NCI-H526 treated with DMSO at 0.1 percent for 48 hours (cell line): ENCODE results near the gene TRNP1.

ENCODE experiments used
- DNase-seq: peaks from one replicate; lab custom pipeline; 2025; lab: John Stamatoyannopoulos, UW

The TRNP1 gene

GRCh38 chr1:27001570-27002360 lies 8.3 kb downstream of the TRNP1 start:
- DNase-seq = no peak

DNA sequence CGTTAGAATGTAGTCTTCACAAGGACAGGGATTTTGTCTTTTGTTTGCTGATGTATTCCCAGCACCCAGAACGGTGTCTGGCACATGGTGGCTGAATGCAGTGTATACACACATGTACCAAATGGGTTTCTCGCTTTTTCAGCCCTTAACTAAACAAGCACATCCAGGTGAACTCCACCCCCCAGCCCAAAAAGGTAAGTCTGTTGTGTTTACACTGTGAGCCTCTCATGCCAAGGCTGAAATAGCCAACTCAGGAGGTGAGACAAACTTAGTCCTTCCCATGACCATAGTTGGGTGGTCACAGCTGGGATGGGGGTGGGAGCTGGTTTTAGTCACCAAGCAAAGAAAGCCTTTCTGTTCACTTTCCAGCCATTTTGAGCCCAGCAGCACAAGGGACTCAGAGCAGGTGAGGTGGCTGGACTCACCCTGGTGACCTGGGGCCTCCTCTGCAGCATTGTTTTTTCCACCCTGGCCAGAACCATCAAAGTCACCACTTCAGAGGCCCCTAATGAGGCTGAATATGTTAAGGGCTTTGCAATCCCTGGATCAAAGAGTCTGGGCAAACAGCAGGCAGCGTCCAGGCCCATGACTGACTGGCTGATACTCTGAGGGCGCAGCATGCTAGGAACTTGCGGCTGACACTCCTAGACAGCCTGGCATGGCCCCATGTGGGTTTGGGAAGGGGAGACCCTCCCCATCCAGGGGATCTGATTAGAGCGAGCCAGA lies 10.4 kb downstream of the TRNP1 start:
- DNase-seq = no peak

DNA sequence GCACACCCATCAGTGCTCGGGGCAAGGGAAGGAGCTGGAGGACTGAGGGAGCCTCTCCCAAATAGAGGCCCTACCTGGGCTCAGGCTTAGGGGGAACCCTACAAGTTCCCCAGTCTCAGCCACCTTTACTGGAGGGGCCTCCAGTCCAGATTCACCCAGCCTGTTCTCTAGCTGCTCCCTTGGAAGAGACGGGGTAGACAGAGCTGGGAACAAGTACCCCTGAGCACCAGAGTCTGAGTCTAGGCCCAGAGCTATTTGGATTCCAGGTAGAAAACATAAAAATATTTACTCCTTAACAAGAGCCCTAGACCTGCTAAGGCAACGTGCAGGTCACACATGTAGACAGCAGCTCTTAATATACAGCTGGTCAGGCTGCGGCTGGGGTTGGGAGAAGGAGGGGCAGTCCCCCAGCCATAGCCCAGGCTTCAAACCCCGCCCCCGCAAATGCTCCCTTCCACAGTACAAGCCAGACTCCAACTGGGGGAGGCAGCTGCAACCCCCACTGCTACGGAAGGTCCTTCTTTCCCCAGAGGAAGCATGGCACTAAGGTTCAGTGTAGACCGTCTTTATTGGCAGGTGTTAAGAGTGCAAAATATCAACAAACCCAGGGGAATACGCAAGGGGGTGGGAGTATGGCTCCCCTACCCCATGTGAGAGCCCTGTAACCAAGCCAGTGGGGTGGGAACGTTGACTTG lies 11.1 kb downstream of the TRNP1 start:
- no peak for DNase-seq

DNA sequence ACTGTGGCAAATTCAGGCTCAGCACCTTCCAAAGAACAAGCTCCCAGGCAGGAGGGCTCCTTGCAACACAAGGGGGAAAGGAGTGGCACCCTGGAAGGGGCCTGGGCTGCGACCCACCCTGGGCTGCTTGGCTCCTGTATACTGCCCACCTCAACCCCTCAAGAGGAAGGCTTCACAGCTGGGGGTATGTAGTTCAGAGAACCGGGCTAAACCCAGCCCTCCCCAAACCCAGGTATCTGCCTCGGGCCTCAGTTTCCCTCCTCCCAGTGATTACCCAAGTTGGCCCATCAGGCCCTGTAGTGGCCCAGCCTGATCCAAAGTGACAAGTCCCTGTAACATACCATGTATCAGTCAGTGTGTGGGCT lies 11.7 kb downstream of the TRNP1 start:
- no peak for DNase-seq

DNA sequence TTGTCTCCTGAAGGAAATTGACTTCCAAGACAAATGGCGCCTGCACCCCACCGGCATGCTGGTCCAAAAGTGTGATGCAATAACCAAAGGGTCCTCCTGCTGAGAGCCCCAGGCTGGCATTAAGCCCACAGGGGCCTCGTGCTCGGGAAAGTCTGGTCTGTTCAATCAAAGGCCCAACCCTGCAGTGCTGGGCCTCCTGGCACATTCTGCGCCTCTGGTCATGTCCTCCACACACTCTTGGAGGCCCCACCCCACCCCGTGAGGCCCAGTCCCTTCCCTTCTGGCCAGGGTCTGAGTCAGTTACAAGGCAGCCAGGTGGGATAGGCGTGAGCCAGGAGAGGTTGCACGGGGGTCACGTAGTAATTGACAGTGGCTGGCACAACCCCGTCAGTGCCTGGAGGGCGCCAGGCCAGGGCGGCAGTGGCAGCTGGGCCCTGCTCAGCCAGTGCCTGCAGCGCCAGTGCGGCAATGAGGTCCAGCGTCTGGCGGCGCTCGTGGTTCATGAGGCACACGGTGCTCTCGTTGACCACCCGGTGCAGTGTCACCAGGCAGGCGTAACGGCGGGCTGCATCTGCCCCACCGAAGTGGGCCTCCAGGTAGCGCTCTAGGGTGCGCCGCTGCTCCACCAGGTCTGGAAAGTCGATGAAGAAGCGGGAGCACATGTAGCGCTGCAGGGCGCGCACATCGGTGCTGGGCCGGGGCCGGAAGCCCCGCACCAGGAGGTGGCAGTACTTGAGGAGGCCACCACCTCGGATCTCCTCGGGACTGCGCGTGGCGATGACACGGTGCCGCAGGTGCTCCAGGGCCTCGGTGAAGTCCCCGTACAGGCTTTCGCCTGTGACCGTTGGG lies 12.4 kb downstream of the TRNP1 start:
- no peak for DNase-seq

DNA sequence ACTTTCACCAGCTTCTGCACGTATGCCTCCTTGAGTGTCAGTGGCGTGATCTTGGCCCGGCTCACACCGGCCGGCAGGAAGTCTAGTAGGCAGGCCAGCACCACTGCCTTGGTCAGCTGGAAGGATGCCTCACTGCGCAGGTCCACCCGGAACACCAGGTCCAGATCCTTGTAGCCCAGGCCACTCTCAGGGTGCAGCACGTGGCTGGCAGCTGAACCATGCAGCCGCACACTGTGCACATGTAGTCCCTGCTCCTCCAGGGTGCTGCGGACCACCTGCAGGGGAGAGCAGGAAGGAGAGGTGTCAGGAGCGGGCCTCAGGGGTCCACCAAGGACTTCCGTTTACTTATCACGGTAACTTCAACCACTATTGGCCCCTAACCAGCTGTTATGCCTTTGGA lies 13.2 kb downstream of the TRNP1 start:
- no peak for DNase-seq

GRCh38 chr1:27007909-27008582 lies 14.6 kb downstream of the TRNP1 start:
- no peak for DNase-seq

DNA sequence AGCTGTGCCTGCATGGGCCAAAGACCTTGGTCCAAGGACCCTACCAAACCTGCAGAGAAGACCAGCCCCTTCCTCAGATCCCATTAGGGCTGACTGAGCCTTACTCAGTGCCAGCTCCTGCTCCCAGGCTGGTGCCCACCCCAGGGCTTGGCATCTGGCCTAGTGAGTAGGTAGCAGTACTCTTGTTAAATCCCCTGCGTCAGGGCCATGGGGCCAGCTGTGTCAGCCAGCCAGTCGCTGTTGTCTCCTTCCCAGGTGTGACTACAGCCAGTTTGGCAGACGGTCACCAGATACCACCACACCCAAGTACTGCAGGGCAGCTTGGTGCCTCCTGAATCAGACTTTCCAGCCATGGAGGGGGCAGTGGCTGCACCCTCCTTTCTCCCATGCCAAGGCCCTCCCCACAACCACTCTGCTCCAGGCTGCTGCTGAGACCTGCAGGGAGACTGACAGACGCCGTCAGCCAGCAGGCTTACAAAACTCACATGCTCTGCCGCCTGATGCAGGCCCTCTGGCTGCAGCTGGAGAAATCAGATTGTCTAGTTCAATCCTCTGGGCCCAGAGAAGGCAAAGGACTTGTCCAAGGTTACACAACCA lies 16.2 kb downstream of the TRNP1 start:
- DNase-seq = no peak

GRCh38 chr1:27010226-27010994 lies 16.9 kb downstream of the TRNP1 start:
- no peak for DNase-seq

GRCh38 chr1:27011058-27011764 lies 17.7 kb downstream of the TRNP1 start:
- no peak for DNase-seq

DNA sequence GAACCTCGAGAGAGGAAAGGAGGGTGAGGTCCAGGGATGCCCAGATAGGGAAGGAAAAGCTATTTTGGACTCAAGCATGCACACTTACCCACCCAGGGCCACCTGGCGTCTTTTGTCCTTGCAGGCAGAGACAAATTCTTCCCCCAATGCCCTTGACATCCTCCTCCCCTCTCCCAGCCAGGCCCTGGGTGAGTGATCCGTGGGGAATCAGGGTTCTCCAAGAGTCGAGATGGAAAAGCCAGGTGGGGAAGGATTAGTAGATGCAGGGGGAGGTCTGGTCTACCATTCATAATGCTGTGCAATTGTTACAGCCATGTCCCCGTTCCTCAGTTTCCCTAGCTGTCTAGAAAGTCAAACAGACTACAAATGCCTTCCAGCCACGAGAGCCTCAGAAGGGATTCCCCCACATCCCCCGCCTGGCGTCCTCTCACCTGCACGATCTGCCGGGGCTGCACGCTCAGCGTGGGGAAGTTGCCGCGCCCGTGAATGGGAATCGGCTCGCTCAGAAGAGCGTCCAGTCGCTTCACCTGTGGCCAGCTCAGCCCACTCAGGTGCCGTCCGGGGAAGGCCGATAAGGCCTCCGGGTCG lies 18.6 kb downstream of the TRNP1 start:
- DNase-seq = no peak

GRCh38 chr1:27015260-27015659 lies 21.8 kb downstream of the TRNP1 start:
- DNase-seq = no peak

DNA sequence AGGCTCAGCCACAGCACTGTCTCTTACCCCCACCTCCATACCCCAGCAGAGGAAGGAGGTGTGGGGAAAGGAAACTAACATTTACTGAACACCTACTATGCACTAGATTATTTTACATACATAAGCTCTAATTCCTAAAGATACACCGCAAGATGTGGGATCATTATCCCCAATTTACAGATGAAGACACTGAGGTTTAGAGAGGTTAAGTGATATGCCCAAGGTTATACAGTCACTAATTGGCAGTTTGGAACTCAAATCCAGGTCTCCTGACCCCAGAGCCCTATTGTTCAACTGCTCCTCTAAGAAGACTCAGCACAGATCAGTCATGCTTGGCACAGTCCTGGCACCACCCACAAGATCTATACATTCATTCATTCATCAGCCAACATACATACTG lies 22.9 kb downstream of the TRNP1 start:
- no peak for DNase-seq

GRCh38 chr1:27017207-27017606 lies 23.7 kb downstream of the TRNP1 start:
- DNase-seq = no peak

- DNase-seq = no peak
Measured at GRCh38 chr1:27018316-27018715, 24.8 kb downstream of the TRNP1 start.

- no peak for DNase-seq
Measured at GRCh38 chr1:27021354-27022031, 28.0 kb downstream of the TRNP1 start.

- DNase-seq = no peak
Measured at GRCh38 chr1:27025718-27026117, 32.2 kb downstream of the TRNP1 start.
